A549 (cell line): Measurements from ENCODE around the gene TMEM143. TPM values are rescaled to one million over a fixed set of nuclear protein-coding genes. Genes with fewer than 3 reads are reported as not detected.

Source experiments
- ATAC-seq, 2 experiments: fragments of 200-7000 bp in 1 of 2; fragments of >200 bp in 1 of 2; cut with Nextera tagmentation in 1 of 2; cut with Tn5 transposase in 1 of 2; 3 replicates each; pipeline versions ENCODE4 v1.8.0 to v1.9.1; 2018 to 2020; ENCODE audit warnings: mild to moderate bottlenecking in 1 of 2, moderate library complexity in 1 of 2
- CTCF ChIA-PET: fragments of 300-600 bp; sonication (Branson Sonifier 250); formaldehyde crosslinking; extraction: SDS; loops from one replicate; lab custom pipeline; 2021; ENCODE audit warnings: antibody characterized with exemption, inconsistent platforms; lab: Yijun Ruan, JAX
- POLR2A ChIA-PET: fragments of 350-600 bp; formaldehyde crosslinking; extraction: SDS; loops from one replicate; lab custom pipeline; 2021; ENCODE audit warnings: antibody characterized with exemption, inconsistent platforms; lab: Yijun Ruan, JAX
- DNase-seq, 2 experiments: peaks; one replicate each; pipeline versions ENCODE4 v3.0.0 to v3.0.0-alpha.2; 2011 to 2016; ENCODE audit warnings: low read depth in 1 of 2, low spot score in 1 of 2
- FAIRE-seq: peaks from 2 replicates; lab custom pipeline; 2011; peaks lifted over from hg19 to GRCh38; lab: Jason Lieb, UNC
- H3K27ac ChIP-seq, 2 experiments: fragments of >200 bp; sonication (Bioruptor Twin); formaldehyde crosslinking; 3 replicates each; pipeline ENCODE4 v1.5.1; 2016 to 2017
- H3K4me1 ChIP-seq: fragments of >200 bp; sonication (Bioruptor Twin); formaldehyde crosslinking; 3 replicates; pipeline ENCODE4 v1.6.1; 2016
- H3K4me2 ChIP-seq: fragments of >200 bp; sonication (Bioruptor Twin); formaldehyde crosslinking; 3 replicates; pipeline ENCODE4 v1.6.1; 2016
- H3K4me3 ChIP-seq: fragments of >200 bp; sonication (Bioruptor Twin); formaldehyde crosslinking; 3 replicates; pipeline ENCODE4 v1.5.1; 2016
- H3K9me3 ChIP-seq: fragments of >200 bp; sonication (Bioruptor Twin); formaldehyde crosslinking; 3 replicates; pipeline ENCODE4 v1.6.1; 2016
- ATOH8 ChIP-seq: fragments of 250-450 bp; sonication (Bioruptor Pico); IDR thresholded peaks from 2 replicates; pipeline ENCODE4 v1.5.0; 2020; ENCODE audit warnings: low read depth, mild to moderate bottlenecking, moderate library complexity
- BHLHE40 ChIP-seq: IDR thresholded peaks from 2 replicates; pipeline ENCODE4 v1.6.1; 2012; ENCODE audit warnings: low read depth, low read length, inconsistent platforms
- ESRRA ChIP-seq: fragments of 150-350 bp; IDR thresholded peaks from 2 replicates; pipeline ENCODE4 v1.6.1; 2014; ENCODE audit warnings: mild to moderate bottlenecking, low read length, borderline replicate concordance
- FOSB ChIP-seq: fragments of 250-450 bp; sonication (Bioruptor Pico); IDR thresholded peaks from 2 replicates; pipeline ENCODE4 v1.5.0; 2020; ENCODE audit warnings: mild to moderate bottlenecking, moderate library complexity
- FOSL2 ChIP-seq, 2 experiments: fragments of 450-650 bp in 1 of 2; fragments of >200 bp in 1 of 2; sonication (Bioruptor Twin) in 1 of 2; formaldehyde crosslinking; IDR thresholded peaks; 2 replicates each; pipeline versions ENCODE4 v1.5.0 to v1.6.1; 2016 to 2020; ENCODE audit warnings: mild to moderate bottlenecking in 1 of 2, moderate library complexity in 1 of 2
- GATA3 ChIP-seq: IDR thresholded peaks from 2 replicates; pipeline ENCODE4 v1.6.1; 2012; ENCODE audit warnings: borderline replicate concordance
- HES2 ChIP-seq: fragments of >200 bp; sonication (Bioruptor Twin); formaldehyde crosslinking; IDR thresholded peaks from 2 replicates; pipeline ENCODE4 v1.6.1; 2016
- HEYL ChIP-seq: fragments of 250-450 bp; sonication (Bioruptor Pico); IDR thresholded peaks from 2 replicates; pipeline ENCODE4 v1.8.0; 2021; ENCODE audit warnings: mild to moderate bottlenecking, moderate library complexity
- HMGXB4 ChIP-seq: fragments of 250-450 bp; sonication (Bioruptor Pico); IDR thresholded peaks from 2 replicates; pipeline ENCODE4 v1.5.0; 2021; ENCODE audit warnings: mild to moderate bottlenecking, moderate library complexity, borderline replicate concordance
- HOXA7 ChIP-seq: fragments of 250-450 bp; sonication (Bioruptor Pico); IDR thresholded peaks from 2 replicates; pipeline ENCODE4 v1.5.0; 2020; ENCODE audit warnings: mild to moderate bottlenecking, moderate library complexity
- HOXB13 ChIP-seq: fragments of 250-450 bp; sonication (Bioruptor Pico); IDR thresholded peaks from 2 replicates; pipeline ENCODE4 v1.5.0; 2020; ENCODE audit warnings: low read depth, mild to moderate bottlenecking, moderate library complexity
- HOXB5 ChIP-seq: fragments of 250-450 bp; sonication (Bioruptor Pico); IDR thresholded peaks from 2 replicates; pipeline ENCODE4 v1.5.0; 2020; ENCODE audit warnings: mild to moderate bottlenecking, moderate library complexity
- JUN ChIP-seq, 2 experiments: fragments of >200 bp; sonication (Bioruptor Twin); formaldehyde crosslinking; IDR thresholded peaks; 2 replicates in 1 of 2; 3 replicates in 1 of 2; pipeline ENCODE4 v1.6.1; 2016 to 2017
- JUNB ChIP-seq: fragments of >200 bp; sonication (Bioruptor Twin); formaldehyde crosslinking; IDR thresholded peaks from 2 replicates; pipeline ENCODE4 v1.6.1; 2016
- KDM5A ChIP-seq: fragments of 200-600 bp; sonication (generic); IDR thresholded peaks from 2 replicates; pipeline ENCODE4 v1.6.1; 2016; ENCODE audit warnings: antibody characterized with exemption, mild to moderate bottlenecking
- MAX ChIP-seq: IDR thresholded peaks from 2 replicates; pipeline ENCODE4 v1.6.1; 2012
- MAZ ChIP-seq: fragments of 150-350 bp; IDR thresholded peaks from 2 replicates; pipeline ENCODE4 v1.6.1; 2014; ENCODE audit warnings: antibody characterized with exemption, low read depth, low read length, borderline replicate concordance
- NFE2L2 ChIP-seq: fragments of 150-350 bp; conservative IDR thresholded peaks from 2 replicates; pipeline ENCODE4 v1.6.1; 2014; ENCODE audit warnings: low read length
- NR3C1 ChIP-seq: fragments of >200 bp; sonication (Bioruptor Twin); formaldehyde crosslinking; IDR thresholded peaks from 3 replicates; pipeline ENCODE4 v1.6.1; 2017
- PHF8 ChIP-seq: fragments of 200-600 bp; sonication (generic); IDR thresholded peaks from 2 replicates; pipeline ENCODE4 v1.6.1; 2016; ENCODE audit warnings: low read depth, mild to moderate bottlenecking, antibody characterized with exemption, moderate library complexity, borderline replicate concordance
- POLR2A ChIP-seq: IDR thresholded peaks from 2 replicates; pipeline ENCODE4 v1.6.1; 2012; ENCODE audit warnings: mild to moderate bottlenecking, low read length
- RARB ChIP-seq: fragments of 250-450 bp; sonication (Bioruptor Pico); IDR thresholded peaks from 2 replicates; pipeline ENCODE4 v1.8.0; 2021; ENCODE audit warnings: mild to moderate bottlenecking, moderate library complexity
- RCOR1 ChIP-seq: fragments of 150-350 bp; IDR thresholded peaks from 2 replicates; pipeline ENCODE4 v1.6.1; 2014; ENCODE audit warnings: antibody characterized with exemption, low read length, low read depth
- RNF2 ChIP-seq: fragments of 200-600 bp; sonication (generic); IDR thresholded peaks from 2 replicates; pipeline ENCODE4 v1.6.1; 2016; ENCODE audit warnings: low read depth, mild to moderate bottlenecking, antibody characterized with exemption, moderate library complexity, borderline replicate concordance
- SREBF2 ChIP-seq: fragments of 450-650 bp; IDR thresholded peaks from 2 replicates; pipeline ENCODE4 v1.6.1; 2014; ENCODE audit warnings: mild to moderate bottlenecking, moderate library complexity
- TFCP2L1 ChIP-seq: fragments of 250-450 bp; sonication (Bioruptor Pico); IDR thresholded peaks from 2 replicates; pipeline ENCODE4 v1.5.0; 2021; ENCODE audit warnings: mild to moderate bottlenecking
- TP53 ChIP-seq: fragments of 250-450 bp; sonication (Bioruptor Pico); IDR thresholded peaks from 2 replicates; pipeline ENCODE4 v1.5.0; 2021; ENCODE audit warnings: mild to moderate bottlenecking, moderate library complexity
- USF2 ChIP-seq: fragments of 450-650 bp; IDR thresholded peaks from 2 replicates; pipeline ENCODE4 v1.6.1; 2014; ENCODE audit warnings: antibody characterized with exemption
- ZFP36 ChIP-seq: fragments of 450-650 bp; IDR thresholded peaks from 2 replicates; pipeline ENCODE4 v1.6.1; 2014; ENCODE audit warnings: borderline replicate concordance; ENCODE audit not compliant: partially characterized antibody
- ZSCAN20 ChIP-seq: fragments of 250-450 bp; sonication (Bioruptor Pico); IDR thresholded peaks from 2 replicates; pipeline ENCODE4 v1.8.0; 2022; ENCODE audit warnings: mild to moderate bottlenecking, moderate library complexity
- WGBS: methylation state at CpG from one replicate; pipeline ENCODE4 v1.1.6; 2017; ENCODE audit errors: missing lambda C conversion rate; 5-methylcytosine and 5-hydroxymethylcytosine counted together
- polyA plus RNA-seq, 4 experiments: library from polyadenylated mRNA; depleted of rRNA in 3 of 4; stranded (reverse); fragments of >200 nt; fragmentation: RNase III in 1 of 4; extraction: RNeasy Plus Mini Kit Qiagen cat#74134 plus additional on column Dnase treatment in 1 of 4; gene quantifications; 2 replicates in 3 of 4; 3 replicates in 1 of 4; pipeline ENCODE4 v1.2.3, GENCODE V29; 2011 to 2017

The TMEM143 gene
- polyA plus RNA-seq, 2 of the 4 experiments (the other 2 are of a cell fraction) = 6.4 to 7.4 TPM

GRCh38 chr19:48325265-48325910, 38.4 kb downstream of the TMEM143 start, which contains the start of gene EMP3:
TSS of gene EMP3 (plus strand) at chr19:48325552. CDS start at chr19:48326845, 1,293 bp downstream.
- ChIA-PET CTCF (interaction anchor here (0.7 to 17.6 kb wide), 11 partner anchors 6 to 283 kb away, joined by 3 to 416 read pairs (median 4); partner anchors contain the start of genes EMP3, GRWD1 and KDELR1), POLR2A (interaction anchor here (0.5 to 6.8 kb wide), 5 partner anchors 8 to 75 kb away, joined by 3 to 94 read pairs (median 4); partner anchors contain the start of gene KDELR1)
- H3K9me3 ChIP-seq = peaks cover 9% of the 10 kb centered on the region; the same call in 1 of the 3 replicates
- H3K4me2 ChIP-seq = peak within 1 kb of the TSS; percentile 93
- FAIRE-seq (no peak), ATAC-seq (peak; percentile 65 to 66), DNase-seq (peak; percentile 92 to 93)
- no peak for TF ChIP-seq HOXB13 (CRISPR knock-in tag)
- TF ChIP-seq POLR2A = peak; percentile 52
- TF ChIP-seq TP53 = peak; percentile 57; the same call in 1 of the 2 replicates
- TF ChIP-seq MAZ = peak; percentile 90
- no peak for TF ChIP-seq ESRRA
- peak; percentile 32; the same call in 1 of the 2 replicates for TF ChIP-seq MAX
- 0 out of 5 replicates have a peak, but pooled peaks of 1 of the 2 experiments have one; percentile 14 for TF ChIP-seq JUN (IDR thresholded peaks at IDR 0.05)
- 0 out of 2 replicates have a peak, but pooled peaks have one; percentile 1 for TF ChIP-seq PHF8
- peak within 1 kb of the TSS; percentile 88 to 94 for H3K27ac ChIP-seq
- peaks cover 29% of the 10 kb centered on the region for H3K4me1 ChIP-seq
- 2% methylated on average over 22 of the region's 22 CpGs for WGBS
- H3K4me3 ChIP-seq = peak within 1 kb of the TSS; percentile 54

GRCh38 chr19:48321622-48322591, 41.8 kb downstream of the TMEM143 start:
- Histone ChIP-seq H3K4me1 (peaks cover 45% of the 10 kb centered on the region), H3K27ac (peak overlapping the region; percentile 92 to 94), H3K9me3 (no peaks in the 10 kb centered on the region), H3K4me2 (peak overlapping the region; percentile 91), H3K4me3 (peak overlapping the region; percentile 57)
- ChIA-PET POLR2A (interaction anchor here (0.6 to 6.8 kb wide), 15 partner anchors 12 to 648 kb away, joined by 3 to 94 read pairs (median 6); partner anchors contain the start of genes KDELR1, RPL18, SPHK2 and SYNGR4), CTCF (interaction anchor here (0.5 to 14.4 kb wide), 18 partner anchors 11 to 287 kb away, joined by 3 to 416 read pairs (median 4); partner anchors contain the start of genes EMP3 and KDELR1)
- ATAC-seq = peak; percentile 67 to 74
- WGBS = 4% methylated on average over 40 of the region's 63 CpGs
- FAIRE-seq = peak; percentile 67
- peak; percentile 94 to 99 for DNase-seq
- TF ChIP-seq ZFP36 (no peak), ATOH8 (CRISPR knock-in tag) (peak; percentile 65; the same call in 1 of the 2 replicates), HES2 (no peak), NFE2L2 (no peak), TFCP2L1 (peak; percentile 92), HOXA7 (CRISPR knock-in tag) (peak; percentile 88), JUNB (no peak), HEYL (CRISPR knock-in tag) (no peak), GATA3 (peak; percentile 37; the same call in 1 of the 2 replicates), RARB (CRISPR knock-in tag) (no peak), RNF2 (no peak), MAX (peak; percentile 96), ZSCAN20 (no peak), NR3C1 (no peak), SREBF2 (no peak), KDM5A (no peak), USF2 (peak; percentile 95), HOXB5 (CRISPR knock-in tag) (peak; percentile 65; the same call in 1 of the 2 replicates), HMGXB4 (CRISPR knock-in tag) (no peak), FOSB (CRISPR knock-in tag) (peak; percentile 73; the same call in 1 of the 2 replicates), FOSL2 (IDR thresholded peaks at IDR 0.05) (no peak), FOSL2 (CRISPR knock-in tag; IDR thresholded peaks at IDR 0.05) (0 out of 2 replicates have a peak, but pooled peaks have one; percentile 3), POLR2A (peak; percentile 72), RCOR1 (no peak), BHLHE40 (no peak)
